Skeletal muscle satellite cell (primary cell): ENCODE data around the gene LRMDA.

Experiments used
- H3K27me3 ChIP-seq: 2 replicates; pipeline ENCODE4 v1.7.0; 2013; ENCODE audit warnings: low read length; ENCODE audit not compliant: control insufficient read depth, insufficient read depth
- H3K36me3 ChIP-seq: 2 replicates; pipeline ENCODE4 v1.7.0; 2013; ENCODE audit warnings: mild to moderate bottlenecking, control low read depth, low read length; ENCODE audit not compliant: insufficient read depth
- H3K4me1 ChIP-seq: 2 replicates; pipeline ENCODE4 v1.7.0; 2013; ENCODE audit warnings: low read length; ENCODE audit not compliant: control insufficient read depth, insufficient read depth
- H3K4me2 ChIP-seq: 2 replicates; pipeline ENCODE4 v1.7.0; 2013; ENCODE audit warnings: mild to moderate bottlenecking, low read length
- H3K4me3 ChIP-seq: 2 replicates; pipeline ENCODE4 v1.7.0; 2013; ENCODE audit warnings: low read length
- H3K9ac ChIP-seq: 2 replicates; pipeline ENCODE4 v1.7.0; 2013; ENCODE audit warnings: mild to moderate bottlenecking, low read depth, low read length, moderate library complexity
- H3K9me3 ChIP-seq: replicated peaks from 2 replicates; pipeline ENCODE4 v1.7.0; 2013; ENCODE audit warnings: mild to moderate bottlenecking, control low read depth, low read length

LRMDA gene

GRCh38 chr10:75474106-75474505 lies 42.7 kb downstream of the LRMDA start:
- Histone ChIP-seq H3K36me3 (no peaks in the 10 kb centered on the region), H3K27me3 (peaks cover 20% of the 10 kb centered on the region)

GRCh38 chr10:75475460-75476182 lies 44.2 kb downstream of the LRMDA start:
- Histone ChIP-seq H3K9ac (no peak overlapping the region), H3K4me1 (no peaks in the 10 kb centered on the region), H3K4me2 (no peak overlapping the region), H3K27me3 (peaks cover 20% of the 10 kb centered on the region), H3K9me3 (no peaks in the 10 kb centered on the region), H3K4me3 (no peak overlapping the region), H3K36me3 (no peaks in the 10 kb centered on the region)

More at GRCh38 chr10:75474106-75474505, 42.7 kb downstream of the LRMDA start:
- Histone ChIP-seq H3K4me2 (no peak overlapping the region), H3K9ac (no peak overlapping the region), H3K9me3 (no peaks in the 10 kb centered on the region), H3K4me3 (no peak overlapping the region), H3K4me1 (peaks cover 8% of the 10 kb centered on the region)

GRCh38 chr10:75476569-75476968 lies 45.1 kb downstream of the LRMDA start:
- no peak overlapping the region for H3K9ac ChIP-seq
- peaks cover 20% of the 10 kb centered on the region for H3K27me3 ChIP-seq
- no peak overlapping the region for H3K4me3 ChIP-seq
- H3K4me1 ChIP-seq = no peaks in the 10 kb centered on the region
- no peak overlapping the region for H3K4me2 ChIP-seq
- H3K36me3 ChIP-seq = no peaks in the 10 kb centered on the region
- no peaks in the 10 kb centered on the region for H3K9me3 ChIP-seq

- H3K4me1 ChIP-seq = no peaks in the 10 kb centered on the region
- no peaks in the 10 kb centered on the region for H3K9me3 ChIP-seq
- H3K4me2 ChIP-seq = no peak overlapping the region
- H3K36me3 ChIP-seq = no peaks in the 10 kb centered on the region
- H3K4me3 ChIP-seq = no peak overlapping the region
- peaks cover 20% of the 10 kb centered on the region for H3K27me3 ChIP-seq
- no peak overlapping the region for H3K9ac ChIP-seq
These were observed 45.6 kb downstream of the LRMDA start for GRCh38 chr10:75476985-75477384.

- no peaks in the 10 kb centered on the region for H3K9me3 ChIP-seq
- no peaks in the 10 kb centered on the region for H3K4me1 ChIP-seq
- H3K27me3 ChIP-seq = peaks cover 14% of the 10 kb centered on the region
- H3K4me3 ChIP-seq = no peak overlapping the region
- no peak overlapping the region for H3K9ac ChIP-seq
- no peaks in the 10 kb centered on the region for H3K36me3 ChIP-seq
- no peak overlapping the region for H3K4me2 ChIP-seq
These were observed 46.3 kb downstream of the LRMDA start for GRCh38 chr10:75477680-75478079.

- H3K9me3 ChIP-seq = no peaks in the 10 kb centered on the region
- H3K36me3 ChIP-seq = no peaks in the 10 kb centered on the region
- H3K4me3 ChIP-seq = no peak overlapping the region
- no peaks in the 10 kb centered on the region for H3K4me1 ChIP-seq
- H3K27me3 ChIP-seq = no peaks in the 10 kb centered on the region
- no peak overlapping the region for H3K4me2 ChIP-seq
- no peak overlapping the region for H3K9ac ChIP-seq
These were observed 49.0 kb downstream of the LRMDA start for GRCh38 chr10:75480374-75480773.

- Histone ChIP-seq H3K9ac (no peak overlapping the region), H3K9me3 (no peaks in the 10 kb centered on the region), H3K4me2 (no peak overlapping the region), H3K27me3 (no peaks in the 10 kb centered on the region), H3K4me1 (no peaks in the 10 kb centered on the region), H3K36me3 (no peaks in the 10 kb centered on the region), H3K4me3 (no peak overlapping the region)
These were observed 51.8 kb downstream of the LRMDA start for GRCh38 chr10:75483188-75483587.

- Histone ChIP-seq H3K9me3 (no peaks in the 10 kb centered on the region), H3K36me3 (no peaks in the 10 kb centered on the region), H3K4me1 (no peaks in the 10 kb centered on the region), H3K9ac (no peak overlapping the region), H3K4me3 (no peak overlapping the region), H3K27me3 (no peaks in the 10 kb centered on the region), H3K4me2 (no peak overlapping the region)
These were observed 53.3 kb downstream of the LRMDA start for GRCh38 chr10:75484717-75485116.

- H3K27me3 ChIP-seq = no peaks in the 10 kb centered on the region
- H3K4me3 ChIP-seq = no peak overlapping the region
- H3K4me2 ChIP-seq = no peak overlapping the region
- H3K9me3 ChIP-seq = no peaks in the 10 kb centered on the region
- no peaks in the 10 kb centered on the region for H3K4me1 ChIP-seq
- no peak overlapping the region for H3K9ac ChIP-seq
- no peaks in the 10 kb centered on the region for H3K36me3 ChIP-seq
These were observed 55.2 kb downstream of the LRMDA start for GRCh38 chr10:75486591-75486990.

GRCh38 chr10:75487087-75487754 lies 55.8 kb downstream of the LRMDA start:
- Histone ChIP-seq H3K4me2 (no peak overlapping the region), H3K27me3 (no peaks in the 10 kb centered on the region), H3K9ac (no peak overlapping the region), H3K36me3 (no peaks in the 10 kb centered on the region), H3K4me1 (no peaks in the 10 kb centered on the region), H3K4me3 (no peak overlapping the region), H3K9me3 (no peaks in the 10 kb centered on the region)

GRCh38 chr10:75487755-75488125 lies 56.3 kb downstream of the LRMDA start:
- Histone ChIP-seq H3K4me2 (no peak overlapping the region), H3K9ac (no peak overlapping the region), H3K4me3 (no peak overlapping the region), H3K4me1 (no peaks in the 10 kb centered on the region), H3K36me3 (no peaks in the 10 kb centered on the region), H3K27me3 (no peaks in the 10 kb centered on the region), H3K9me3 (no peaks in the 10 kb centered on the region)
